Cardiac muscle cell (in vitro differentiated cells and primary cell): ENCODE data around the gene SRMS. TPM values are rescaled to one million over a fixed set of nuclear protein-coding genes. Genes with fewer than 3 reads are reported as not detected.
A peak's percentile ranks its signal among the peaks of the same experiment; 100 is the strongest.

Source experiments
- DNase-seq, 2 donors: peaks; one replicate each; pipeline versions ENCODE4 v3.0.0 to v3.0.0-alpha.2; 2010 to 2017; ENCODE audit warnings: low read depth in 1 of 2, low spot score in 1 of 2
- H3K27ac ChIP-seq: fragments of 200-600 bp; sonication (generic); 2 replicates; pipeline ENCODE4 v1.5.1; 2016
- H3K27me3 ChIP-seq: fragments of 200-600 bp; sonication (generic); 2 replicates; pipeline ENCODE4 v1.6.0; 2016; ENCODE audit warnings: control low read depth
- H3K36me3 ChIP-seq: fragments of 200-600 bp; sonication (generic); 2 replicates; pipeline ENCODE4 v1.5.1; 2016; ENCODE audit warnings: control low read depth
- H3K4me1 ChIP-seq: fragments of 200-600 bp; sonication (generic); 2 replicates; pipeline ENCODE4 v1.8.1; 2017; ENCODE audit warnings: low read depth, mild to moderate bottlenecking, mixed run types
- H3K4me3 ChIP-seq: fragments of 200-600 bp; sonication (generic); 2 replicates; pipeline ENCODE4 v1.5.1; 2016; ENCODE audit warnings: mild to moderate bottlenecking
- H3K9me3 ChIP-seq: fragments of 200-600 bp; sonication (generic); 2 replicates; pipeline ENCODE4 v1.5.1; 2017; ENCODE audit warnings: low read depth, mild to moderate bottlenecking, control low read depth
- polyA plus RNA-seq: library from polyadenylated mRNA; unstranded; fragments of >200 nt; fragmentation: Nextera tagmentation; extraction: Ambion mirVana; gene quantifications from 2 replicates; pipeline ENCODE4 v1.2.1, GENCODE V29; 2016
- total RNA-seq: library from RNA; depleted of rRNA; stranded (reverse); fragments of >200 nt; gene quantifications from 2 replicates; pipeline ENCODE4 v1.2.3, GENCODE V29; 2016
- TF ChIP-seq, protein P1 (sequence below): IDR thresholded peaks from 2 replicates; pipeline ENCODE4 v1.5.1; 2012; ENCODE audit warnings: low read depth, mild to moderate bottlenecking, low read length

SRMS gene
- total and polyA plus RNA-seq, 2 experiments from 2014 or later: not detected

DNA sequence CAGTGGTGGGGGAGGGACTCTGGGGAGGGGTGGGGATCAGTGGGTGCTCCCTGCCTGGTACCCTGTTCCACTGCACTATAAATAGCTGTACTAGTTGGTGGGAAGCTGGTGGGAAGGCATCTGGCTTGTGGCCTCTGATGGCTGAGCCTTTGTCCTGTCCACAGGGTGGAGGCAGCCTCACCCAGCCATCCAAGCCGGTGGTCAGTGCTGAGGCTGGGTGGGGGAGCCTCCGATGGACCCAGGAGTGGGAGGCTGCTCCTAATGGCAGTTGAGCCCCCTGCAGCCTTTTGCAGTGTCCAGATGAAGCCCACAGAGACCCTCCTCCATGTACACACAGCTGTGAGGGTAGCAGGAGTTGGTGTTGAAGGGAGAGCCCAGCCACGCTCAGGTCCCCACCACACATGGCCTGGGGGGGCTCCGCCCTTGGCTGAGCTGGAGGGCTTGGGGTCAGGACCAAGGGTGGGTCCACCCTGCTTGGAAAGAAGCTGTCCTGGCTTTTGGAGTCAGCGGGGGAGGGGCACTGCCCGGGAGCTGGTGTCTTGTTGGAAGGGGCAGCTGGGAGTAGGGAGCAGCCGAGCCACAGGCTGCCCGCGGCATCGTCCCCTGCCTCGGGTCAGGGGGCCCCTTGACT, 24.5 kb downstream of the SRMS start:
- Histone ChIP-seq H3K36me3 (peaks cover 10% of the 10 kb centered on the region), H3K9me3 (no peaks in the 10 kb centered on the region), H3K27me3 (no peaks in the 10 kb centered on the region), H3K4me3 (no peak overlapping the region), H3K27ac (no peak overlapping the region), H3K4me1 (peaks cover 11% of the 10 kb centered on the region)
- TF ChIP-seq, protein P1, sequence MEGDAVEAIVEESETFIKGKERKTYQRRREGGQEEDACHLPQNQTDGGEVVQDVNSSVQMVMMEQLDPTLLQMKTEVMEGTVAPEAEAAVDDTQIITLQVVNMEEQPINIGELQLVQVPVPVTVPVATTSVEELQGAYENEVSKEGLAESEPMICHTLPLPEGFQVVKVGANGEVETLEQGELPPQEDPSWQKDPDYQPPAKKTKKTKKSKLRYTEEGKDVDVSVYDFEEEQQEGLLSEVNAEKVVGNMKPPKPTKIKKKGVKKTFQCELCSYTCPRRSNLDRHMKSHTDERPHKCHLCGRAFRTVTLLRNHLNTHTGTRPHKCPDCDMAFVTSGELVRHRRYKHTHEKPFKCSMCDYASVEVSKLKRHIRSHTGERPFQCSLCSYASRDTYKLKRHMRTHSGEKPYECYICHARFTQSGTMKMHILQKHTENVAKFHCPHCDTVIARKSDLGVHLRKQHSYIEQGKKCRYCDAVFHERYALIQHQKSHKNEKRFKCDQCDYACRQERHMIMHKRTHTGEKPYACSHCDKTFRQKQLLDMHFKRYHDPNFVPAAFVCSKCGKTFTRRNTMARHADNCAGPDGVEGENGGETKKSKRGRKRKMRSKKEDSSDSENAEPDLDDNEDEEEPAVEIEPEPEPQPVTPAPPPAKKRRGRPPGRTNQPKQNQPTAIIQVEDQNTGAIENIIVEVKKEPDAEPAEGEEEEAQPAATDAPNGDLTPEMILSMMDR: no peak
- DNase-seq: no peak

DNA sequence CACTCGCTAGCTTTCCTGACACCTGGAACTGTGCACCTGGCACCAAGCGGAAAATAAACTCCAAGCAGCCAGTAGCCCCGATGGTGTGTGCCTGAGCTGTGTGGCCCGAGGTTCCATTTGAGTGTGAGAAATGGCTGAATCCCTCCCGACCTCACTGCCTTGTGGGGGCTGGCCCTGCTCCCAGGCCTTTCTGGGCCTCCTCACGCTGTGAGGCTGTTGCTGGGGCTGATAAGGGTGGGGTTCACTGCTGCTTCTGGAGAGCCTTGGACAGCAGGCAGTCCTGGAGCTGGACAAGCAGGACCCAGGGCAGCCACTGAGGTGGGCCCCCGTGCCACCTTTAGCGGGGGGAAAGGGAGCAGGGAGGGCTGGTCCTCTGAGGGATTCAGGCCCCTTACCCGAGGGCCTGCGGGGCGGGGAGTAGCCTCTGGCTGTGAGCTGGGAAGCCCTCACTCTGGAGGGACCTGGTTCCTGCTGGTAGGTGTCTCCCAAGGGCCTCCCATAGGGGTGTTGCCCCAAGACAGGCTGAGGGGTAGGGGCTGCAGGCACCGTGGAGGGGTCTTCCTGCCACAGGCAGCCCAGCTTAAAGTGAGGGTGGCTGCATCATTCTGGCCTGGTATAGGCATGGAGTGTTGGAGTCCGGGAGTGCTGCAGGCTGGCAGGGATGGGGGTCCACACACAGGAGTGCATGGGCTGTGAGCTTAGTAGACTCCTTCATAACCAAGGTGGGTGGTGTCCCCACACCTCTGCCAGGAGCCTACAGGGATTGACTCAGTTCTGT, 25.3 kb downstream of the SRMS start:
- Histone ChIP-seq H3K4me3 (no peak overlapping the region), H3K36me3 (peaks cover 10% of the 10 kb centered on the region), H3K27me3 (no peaks in the 10 kb centered on the region), H3K27ac (no peak overlapping the region), H3K4me1 (peaks cover 11% of the 10 kb centered on the region), H3K9me3 (no peaks in the 10 kb centered on the region)
- TF ChIP-seq, protein P1: no peak
- DNase-seq: no peak

DNA sequence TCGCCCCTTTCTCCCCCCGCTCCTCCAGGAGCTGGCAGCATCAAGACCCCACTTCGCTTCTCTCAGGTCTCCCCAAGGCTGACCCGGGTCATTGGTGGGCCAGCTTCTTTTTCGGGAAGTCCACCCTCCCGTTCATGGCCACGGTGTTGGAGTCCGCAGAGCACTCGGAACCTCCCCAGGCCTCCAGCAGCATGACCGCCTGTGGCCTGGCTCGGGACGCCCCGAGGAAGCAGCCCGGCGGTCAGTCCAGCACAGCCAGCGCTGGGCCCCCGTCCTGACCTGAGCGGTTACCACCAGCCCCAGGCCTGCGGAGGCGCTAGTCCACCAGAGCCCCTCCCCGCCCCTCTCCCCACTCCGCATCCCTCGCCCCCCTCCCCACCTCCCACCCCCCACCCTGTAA, 25.9 kb downstream of the SRMS start:
- peak in 1 of 2 donors; percentile 21 for DNase-seq
- H3K9me3 ChIP-seq: no peaks in the 10 kb centered on the region
- TF ChIP-seq, protein P1: no peak
- peak overlapping the region; percentile 79 for H3K4me3 ChIP-seq
- no peak overlapping the region for H3K27ac ChIP-seq
- H3K36me3 ChIP-seq: peaks cover 10% of the 10 kb centered on the region
- peaks cover 11% of the 10 kb centered on the region for H3K4me1 ChIP-seq
- H3K27me3 ChIP-seq: no peaks in the 10 kb centered on the region

DNA sequence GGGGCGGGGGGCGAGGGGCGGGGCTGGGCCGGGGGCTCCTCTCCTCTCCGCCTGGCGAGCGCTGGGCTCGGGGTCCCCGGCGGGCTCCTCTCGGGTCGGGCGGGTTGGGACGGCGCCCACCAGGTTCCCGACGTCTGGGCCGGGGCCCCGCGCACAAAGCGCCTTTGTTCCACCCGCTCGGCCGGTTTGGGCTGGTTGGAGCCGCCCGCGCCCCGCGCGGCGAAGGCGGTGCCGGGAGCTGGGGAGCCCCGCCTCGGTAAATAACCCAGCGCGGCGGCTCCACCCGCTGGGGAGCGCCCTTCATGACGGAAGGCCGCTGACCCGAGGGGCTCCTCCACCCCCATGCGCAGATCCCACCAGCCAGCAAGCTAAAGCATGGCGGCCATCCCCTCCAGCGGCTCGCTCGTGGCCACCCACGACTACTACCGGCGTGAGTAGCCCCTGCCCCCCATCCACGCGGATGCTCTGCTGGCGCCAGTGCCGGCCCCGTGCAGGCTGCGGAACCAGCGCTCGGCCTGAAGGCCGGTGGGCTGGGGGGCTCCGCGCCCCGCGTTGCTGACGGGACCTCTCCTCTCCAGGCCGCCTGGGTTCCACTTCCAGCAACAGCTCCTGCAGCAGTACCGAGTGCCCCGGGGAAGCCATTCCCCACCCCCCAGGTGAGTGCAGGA, 26.5 kb downstream of the SRMS start:
- TF ChIP-seq, protein P1: peak; percentile 4

DNA sequence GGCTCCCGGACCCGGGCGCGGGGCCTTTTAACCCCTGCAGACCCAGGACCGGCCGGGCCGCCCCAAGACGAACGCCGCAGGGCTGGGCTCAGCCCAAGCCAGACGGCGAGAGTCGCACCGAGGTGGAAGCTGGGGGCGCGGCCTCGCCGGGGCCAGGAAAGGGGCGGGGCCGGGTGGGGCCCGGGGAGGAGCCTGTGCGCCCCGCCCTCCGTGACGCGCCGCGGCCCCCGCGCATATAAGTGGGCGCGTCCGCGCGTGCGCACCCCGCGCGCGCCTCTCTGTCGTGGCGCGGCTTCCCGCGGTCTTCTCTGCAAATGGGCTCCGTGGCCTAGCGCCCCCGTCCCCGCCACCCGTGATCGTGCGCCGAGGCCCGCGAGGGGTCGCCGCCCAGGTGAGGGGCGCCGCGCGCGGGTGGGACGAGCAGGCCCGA, 27.0 kb downstream of the SRMS start, which contains the start of gene PPDPF:
Gene PPDPF, plus strand, starts transcription at position 262 of the 430 bp plus-strand sequence. CDS start 544 bp downstream, outside the sequence.
- Histone ChIP-seq H3K36me3 (peaks cover 10% of the 10 kb centered on the region), H3K27me3 (no peaks in the 10 kb centered on the region), H3K27ac (peak within 1 kb of the TSS; percentile 89), H3K4me3 (peak within 1 kb of the TSS; percentile 79), H3K4me1 (peaks cover 11% of the 10 kb centered on the region), H3K9me3 (no peaks in the 10 kb centered on the region)
- TF ChIP-seq, protein P1: no peak
- peak; percentile 87 to 89 for DNase-seq

More for the DNA sequence above, 26.5 kb downstream of the SRMS start:
- peak; percentile 77 to 80 for DNase-seq
- Histone ChIP-seq H3K4me1 (peaks cover 11% of the 10 kb centered on the region), H3K9me3 (no peaks in the 10 kb centered on the region), H3K36me3 (peaks cover 10% of the 10 kb centered on the region), H3K27ac (peak overlapping the region; percentile 89), H3K27me3 (no peaks in the 10 kb centered on the region), H3K4me3 (peak overlapping the region; percentile 79)
